Measurements from ENCODE around the gene PIAS4. TPM values are rescaled to one million over a fixed set of nuclear protein-coding genes. Genes with fewer than 3 reads are reported as not detected.
"Not testable (repeated sequence)": the region's sequence is repeated elsewhere in the genome, so short reads cannot be mapped to it uniquely, and the experiment has no call there.

PIAS4 gene
- total RNA-seq, 4 donors from 2014 or later, result 23.0 to 32.4 (median 26.3) TPM

- Histone ChIP-seq H3K9me3 (no peaks in the 10 kb centered on the region), H3K27ac (peak overlapping the region in 1 of 4 donors; percentile 66), H3K36me3 (no peaks in the 10 kb centered on the region), H3K27me3 (no peaks in the 10 kb centered on the region), H3K4me1 (peaks cover 0 to 5% (median 0%) of the 10 kb centered on the region in 4 donors), H3K4me3 (no peak overlapping the region)
- no peak for DNase-seq (ENCODE audit: low spot score in 2 of 2)
- TF ChIP-seq EP300 (IDR thresholded peaks at IDR 0.05) (peak in 1 of 2 donors; percentile 21), CTCF (IDR thresholded peaks at IDR 0.05) (no peak)
- WGBS, 2 donors, result 47 to 51% methylated on average over 6 of the region's 6 CpGs
Observed at GRCh38 chr19:3995607-3996006, 11.9 kb upstream of the PIAS4 start.

- H3K4me3 ChIP-seq; H3K9me3 ChIP-seq; H3K27me3 ChIP-seq; H3K36me3 ChIP-seq; H3K4me1 ChIP-seq; DNase-seq (ENCODE audit: low spot score in 2 of 2): not testable (repeated sequence)
- WGBS, 2 donors, result 73 to 81% methylated on average over 26 to 29 of the region's 29 CpGs
- H3K27ac ChIP-seq, result peak overlapping the region in 1 of 4 donors; percentile 6
Observed at GRCh38 chr19:3998667-3999412, 8.7 kb upstream of the PIAS4 start.

- not testable (repeated sequence) for H3K9me3 ChIP-seq; H3K27me3 ChIP-seq; H3K27ac ChIP-seq; DNase-seq (ENCODE audit: low spot score in 2 of 2); H3K4me3 ChIP-seq; H3K4me1 ChIP-seq; H3K36me3 ChIP-seq
- WGBS, 2 donors, result 93 to 96% methylated on average over 5 of the region's 5 CpGs
Observed at GRCh38 chr19:4000798-4001197, 6.7 kb upstream of the PIAS4 start.

GRCh38 chr19:4005436-4005835 lies 2.1 kb upstream of the PIAS4 start:
- not testable (repeated sequence) for H3K27me3 ChIP-seq; H3K4me3 ChIP-seq; H3K9me3 ChIP-seq; DNase-seq (ENCODE audit: low spot score in 2 of 2); H3K36me3 ChIP-seq; H3K27ac ChIP-seq
- peaks cover 0 to 33% (median 26%) of the 10 kb centered on the region in 4 donors for H3K4me1 ChIP-seq
- WGBS, 2 donors, result 93% methylated on average over 9 of the region's 9 CpGs

GRCh38 chr19:4007836-4008539 lies 452 bp downstream of the PIAS4 start:
- Histone ChIP-seq H3K27ac (peak overlapping the region; percentile 89 to 99 (median 91)), H3K9me3 (no peaks in the 10 kb centered on the region), H3K36me3 (peaks cover 0 to 4% (median 2%) of the 10 kb centered on the region in 3 donors), H3K4me1 (peaks cover 0 to 52% (median 39%) of the 10 kb centered on the region in 4 donors), H3K4me3 (peak overlapping the region; percentile 69 to 100 (median 78)), H3K27me3 (no peaks in the 10 kb centered on the region)
- DNase-seq (ENCODE audit: low spot score in 2 of 2), result peak in 1 of 2 donors; percentile 40
- 0% methylated on average over 11 of the region's 55 CpGs for WGBS, 2 donors
- TF ChIP-seq EP300 (IDR thresholded peaks at IDR 0.05), result peak in 1 of 2 donors; percentile 24
- TF ChIP-seq CTCF (IDR thresholded peaks at IDR 0.05), result no peak

- peaks cover 3 to 24% (median 12%) of the 10 kb centered on the region in 3 donors for H3K36me3 ChIP-seq
- no peak for DNase-seq (ENCODE audit: low spot score in 2 of 2)
- peak overlapping the region; percentile 12 to 99 (median 91) for H3K27ac ChIP-seq
- 51 to 60% methylated on average over 16 to 23 of the region's 24 CpGs for WGBS, 2 donors
- TF ChIP-seq EP300 (IDR thresholded peaks at IDR 0.05), result no peak
- TF ChIP-seq CTCF (IDR thresholded peaks at IDR 0.05), result no peak
- TF ChIP-seq POLR2A (IDR thresholded peaks at IDR 0.05), result no peak
- H3K9me3 ChIP-seq, result no peaks in the 10 kb centered on the region
- H3K4me3 ChIP-seq, result peak overlapping the region in 1 of 4 donors; percentile 7
- H3K4me1 ChIP-seq, result peaks cover 0 to 74% (median 56%) of the 10 kb centered on the region in 4 donors
- no peaks in the 10 kb centered on the region for H3K27me3 ChIP-seq
Observed at GRCh38 chr19:4009990-4010807, 2.7 kb downstream of the PIAS4 start.
